ENCODE data around the gene NRXN3.
"Not testable (repeated sequence)": the region's sequence is repeated elsewhere in the genome, so short reads cannot be mapped to it uniquely, and the experiment has no call there.

NRXN3 gene

GRCh38 chr14:79110564-79110963 is 940.4 kb downstream of the NRXN3 start:
- ATAC-seq; H3K36me3 Mint-ChIP-seq; DNase-seq (ENCODE audit: low spot score in 2 of 2); H3K27ac Mint-ChIP-seq; H3K4me3 Mint-ChIP-seq; H3K4me1 Mint-ChIP-seq; H3K9me3 Mint-ChIP-seq: not testable (repeated sequence)

- H3K4me3 Mint-ChIP-seq, result no peak overlapping the region
- ATAC-seq (no peak), DNase-seq (ENCODE audit: low spot score in 2 of 2) (no peak)
- H3K36me3 Mint-ChIP-seq, result no peaks in the 10 kb centered on the region
- H3K4me1 Mint-ChIP-seq, result no peaks in the 10 kb centered on the region
- no peak overlapping the region for H3K27ac Mint-ChIP-seq
- peaks cover 11% of the 10 kb centered on the region for H3K9me3 Mint-ChIP-seq
These were observed 941.9 kb downstream of the NRXN3 start for GRCh38 chr14:79111987-79112501.

GRCh38 chr14:79117561-79117960 is 947.4 kb downstream of the NRXN3 start:
- Mint-ChIP-seq H3K9me3 (peaks cover 9% of the 10 kb centered on the region), H3K36me3 (no peaks in the 10 kb centered on the region), H3K4me3 (no peak overlapping the region), H3K4me1 (no peaks in the 10 kb centered on the region), H3K27ac (no peak overlapping the region)
- no peak for ATAC-seq
- DNase-seq (ENCODE audit: low spot score in 2 of 2), result no peak

GRCh38 chr14:79118291-79118690 is 948.1 kb downstream of the NRXN3 start:
- DNase-seq (ENCODE audit: low spot score in 2 of 2), result no peak
- Mint-ChIP-seq H3K4me3 (no peak overlapping the region), H3K27ac (no peak overlapping the region), H3K36me3 (no peaks in the 10 kb centered on the region), H3K9me3 (peaks cover 9% of the 10 kb centered on the region), H3K4me1 (no peaks in the 10 kb centered on the region)
- no peak for ATAC-seq

- DNase-seq (ENCODE audit: low spot score in 2 of 2), result no peak
- no peak for ATAC-seq
- no peak overlapping the region for H3K27ac Mint-ChIP-seq
- H3K4me1 Mint-ChIP-seq, result no peaks in the 10 kb centered on the region
- no peak overlapping the region for H3K4me3 Mint-ChIP-seq
- H3K9me3 Mint-ChIP-seq, result no peaks in the 10 kb centered on the region
- H3K36me3 Mint-ChIP-seq, result no peaks in the 10 kb centered on the region
These were observed 964.2 kb downstream of the NRXN3 start for GRCh38 chr14:79134361-79134760.

- H3K27ac Mint-ChIP-seq, result no peak overlapping the region
These were observed 966.2 kb downstream of the NRXN3 start for GRCh38 chr14:79136071-79137044.

GRCh38 chr14:79137045-79137430 is 966.9 kb downstream of the NRXN3 start:
- Mint-ChIP-seq H3K27ac (no peak overlapping the region), H3K4me3 (no peak overlapping the region), H3K9me3 (no peaks in the 10 kb centered on the region), H3K4me1 (no peaks in the 10 kb centered on the region), H3K36me3 (no peaks in the 10 kb centered on the region)
- ATAC-seq, result no peak
- no peak for DNase-seq (ENCODE audit: low spot score in 2 of 2)

More at GRCh38 chr14:79136071-79137044, 966.2 kb downstream of the NRXN3 start:
- no peaks in the 10 kb centered on the region for H3K36me3 Mint-ChIP-seq
- no peaks in the 10 kb centered on the region for H3K9me3 Mint-ChIP-seq
- ATAC-seq (no peak), DNase-seq (ENCODE audit: low spot score in 2 of 2) (no peak)
- H3K4me3 Mint-ChIP-seq, result no peak overlapping the region
- H3K4me1 Mint-ChIP-seq, result no peaks in the 10 kb centered on the region

- Mint-ChIP-seq H3K4me3 (no peak overlapping the region), H3K36me3 (no peaks in the 10 kb centered on the region), H3K9me3 (peaks cover 4% of the 10 kb centered on the region), H3K4me1 (no peaks in the 10 kb centered on the region), H3K27ac (no peak overlapping the region)
- ATAC-seq (no peak), DNase-seq (ENCODE audit: low spot score in 2 of 2) (no peak)
These were observed 967.7 kb downstream of the NRXN3 start for GRCh38 chr14:79137836-79138235.

GRCh38 chr14:79144896-79145295 is 974.7 kb downstream of the NRXN3 start:
- DNase-seq (ENCODE audit: low spot score in 2 of 2) (no peak), ATAC-seq (no peak)
- Mint-ChIP-seq H3K4me1 (no peaks in the 10 kb centered on the region), H3K4me3 (no peak overlapping the region), H3K36me3 (no peaks in the 10 kb centered on the region), H3K27ac (no peak overlapping the region), H3K9me3 (peaks cover 24% of the 10 kb centered on the region)

- peaks cover 15% of the 10 kb centered on the region for H3K9me3 Mint-ChIP-seq
- H3K4me1 Mint-ChIP-seq, result no peaks in the 10 kb centered on the region
- no peak overlapping the region for H3K27ac Mint-ChIP-seq
- no peak overlapping the region for H3K4me3 Mint-ChIP-seq
- no peak for ATAC-seq
- H3K36me3 Mint-ChIP-seq, result no peaks in the 10 kb centered on the region
- no peak for DNase-seq (ENCODE audit: low spot score in 2 of 2)
These were observed 980.1 kb downstream of the NRXN3 start for GRCh38 chr14:79150226-79150625.

- Mint-ChIP-seq H3K27ac (no peak overlapping the region), H3K4me1 (no peaks in the 10 kb centered on the region), H3K4me3 (no peak overlapping the region), H3K9me3 (peaks cover 2% of the 10 kb centered on the region), H3K36me3 (no peaks in the 10 kb centered on the region)
- ATAC-seq, result no peak
- no peak for DNase-seq (ENCODE audit: low spot score in 2 of 2)
These were observed 987.2 kb downstream of the NRXN3 start for GRCh38 chr14:79157369-79157768.

- no peak for DNase-seq (ENCODE audit: low spot score in 2 of 2)
- H3K9me3 Mint-ChIP-seq, result peaks cover 9% of the 10 kb centered on the region
- H3K4me3 Mint-ChIP-seq, result no peak overlapping the region
- no peaks in the 10 kb centered on the region for H3K4me1 Mint-ChIP-seq
- no peak for ATAC-seq
- no peak overlapping the region for H3K27ac Mint-ChIP-seq
- H3K36me3 Mint-ChIP-seq, result no peaks in the 10 kb centered on the region
These were observed 991.4 kb downstream of the NRXN3 start for GRCh38 chr14:79161571-79161970.

- no peaks in the 10 kb centered on the region for H3K4me1 Mint-ChIP-seq
- H3K4me3 Mint-ChIP-seq, result no peak overlapping the region
- DNase-seq (ENCODE audit: low spot score in 2 of 2) (no peak), ATAC-seq (no peak)
- no peak overlapping the region for H3K27ac Mint-ChIP-seq
- H3K9me3 Mint-ChIP-seq, result peaks cover 9% of the 10 kb centered on the region
- no peaks in the 10 kb centered on the region for H3K36me3 Mint-ChIP-seq
These were observed 992.7 kb downstream of the NRXN3 start for GRCh38 chr14:79162833-79163232.

- ATAC-seq (no peak), DNase-seq (ENCODE audit: low spot score in 2 of 2) (no peak)
- Mint-ChIP-seq H3K4me1 (no peaks in the 10 kb centered on the region), H3K36me3 (no peaks in the 10 kb centered on the region), H3K27ac (no peak overlapping the region), H3K4me3 (no peak overlapping the region), H3K9me3 (peaks cover 10% of the 10 kb centered on the region)
These were observed 995.4 kb downstream of the NRXN3 start for GRCh38 chr14:79165471-79166090.

- DNase-seq (ENCODE audit: low spot score in 2 of 2) (no peak), ATAC-seq (no peak)
- Mint-ChIP-seq H3K4me1 (no peaks in the 10 kb centered on the region), H3K4me3 (no peak overlapping the region), H3K36me3 (no peaks in the 10 kb centered on the region), H3K9me3 (peaks cover 10% of the 10 kb centered on the region), H3K27ac (no peak overlapping the region)
These were observed 996.0 kb downstream of the NRXN3 start for GRCh38 chr14:79166171-79166570.

- peaks cover 7% of the 10 kb centered on the region for H3K9me3 Mint-ChIP-seq
- no peak for ATAC-seq
- no peaks in the 10 kb centered on the region for H3K36me3 Mint-ChIP-seq
- no peak overlapping the region for H3K4me3 Mint-ChIP-seq
- H3K27ac Mint-ChIP-seq, result no peak overlapping the region
- H3K4me1 Mint-ChIP-seq, result no peaks in the 10 kb centered on the region
- DNase-seq (ENCODE audit: low spot score in 2 of 2), result no peak
These were observed 997.8 kb downstream of the NRXN3 start for GRCh38 chr14:79167957-79168356.
